ENCODE measurements around the gene TPM4.
A peak's percentile ranks its signal among the peaks of the same experiment; 100 is the strongest.

Gene TPM4

DNA sequence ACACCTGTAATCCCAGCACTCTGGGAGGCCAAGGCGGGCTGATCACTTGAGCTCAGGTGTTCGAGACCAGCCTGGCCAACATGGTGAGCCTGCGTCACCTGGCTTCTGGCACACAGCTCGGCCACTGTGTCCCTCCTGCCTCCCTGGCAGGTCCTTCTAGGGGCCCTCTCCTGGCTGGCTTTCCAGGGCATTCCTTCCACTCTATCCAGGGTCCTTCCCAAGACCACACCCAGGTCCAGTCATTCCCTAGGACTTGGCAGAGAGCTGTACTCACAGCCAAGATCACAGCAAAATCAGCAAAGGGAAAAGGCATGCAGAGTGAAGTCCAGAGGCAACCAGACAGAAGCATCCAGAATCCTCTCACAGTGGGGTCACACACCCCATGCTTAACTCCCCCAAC, 57.5 kb downstream of the TPM4 start:
- no peak for DNase-seq

DNA sequence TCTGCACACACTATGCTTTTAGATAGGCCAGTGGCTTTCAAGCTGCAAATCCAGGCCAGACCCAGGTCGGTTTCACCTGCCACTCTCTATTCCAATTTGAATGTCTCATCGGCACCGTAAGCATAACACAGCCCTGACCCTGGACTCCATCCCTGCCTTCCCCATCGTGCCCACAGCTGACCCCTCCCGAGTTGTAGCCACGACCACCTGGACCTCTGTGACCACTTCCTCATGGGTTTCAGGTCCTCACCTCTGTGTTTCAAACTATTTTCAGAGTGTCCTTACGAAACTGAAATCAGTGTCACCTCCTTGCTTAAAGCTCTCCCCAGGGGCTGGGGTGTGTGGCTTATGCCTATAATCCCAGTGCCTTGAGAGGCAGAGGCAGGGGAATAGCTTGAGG, 58.2 kb downstream of the TPM4 start:
- DNase-seq = no peak

DNA sequence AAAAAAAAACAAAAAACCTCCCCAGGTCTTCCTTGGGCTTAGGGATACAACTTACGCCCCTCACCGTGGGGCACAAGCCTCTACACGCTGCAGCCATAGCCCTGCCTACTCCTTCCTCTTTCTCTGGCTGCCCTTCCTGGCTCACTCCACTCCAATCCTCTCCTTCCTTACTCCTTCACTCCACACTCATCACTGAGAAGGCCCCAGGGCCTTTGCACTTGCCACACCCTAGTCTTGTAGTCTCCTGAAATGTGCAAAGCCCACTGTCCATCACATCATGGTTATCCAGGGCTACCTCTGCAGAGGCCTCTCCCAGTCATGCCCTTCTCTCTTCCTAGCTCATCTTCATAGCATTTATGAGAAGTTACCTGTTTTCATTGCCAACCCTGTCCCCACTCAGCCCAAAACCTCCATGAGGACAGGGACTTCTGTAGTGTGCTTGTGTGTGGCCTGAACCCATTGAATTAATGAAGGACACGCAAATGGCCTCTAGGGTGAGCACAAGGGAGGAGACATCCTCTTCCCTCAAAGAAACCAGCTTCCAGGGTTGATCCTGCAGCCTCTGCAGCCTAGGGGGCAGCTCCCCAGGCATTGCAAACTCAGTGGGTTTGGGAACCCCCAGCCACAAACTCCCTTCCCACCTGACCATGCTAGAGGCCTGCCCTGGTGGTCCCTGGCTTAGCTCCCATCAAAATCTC, 59.3 kb downstream of the TPM4 start:
- no peak for DNase-seq

DNA sequence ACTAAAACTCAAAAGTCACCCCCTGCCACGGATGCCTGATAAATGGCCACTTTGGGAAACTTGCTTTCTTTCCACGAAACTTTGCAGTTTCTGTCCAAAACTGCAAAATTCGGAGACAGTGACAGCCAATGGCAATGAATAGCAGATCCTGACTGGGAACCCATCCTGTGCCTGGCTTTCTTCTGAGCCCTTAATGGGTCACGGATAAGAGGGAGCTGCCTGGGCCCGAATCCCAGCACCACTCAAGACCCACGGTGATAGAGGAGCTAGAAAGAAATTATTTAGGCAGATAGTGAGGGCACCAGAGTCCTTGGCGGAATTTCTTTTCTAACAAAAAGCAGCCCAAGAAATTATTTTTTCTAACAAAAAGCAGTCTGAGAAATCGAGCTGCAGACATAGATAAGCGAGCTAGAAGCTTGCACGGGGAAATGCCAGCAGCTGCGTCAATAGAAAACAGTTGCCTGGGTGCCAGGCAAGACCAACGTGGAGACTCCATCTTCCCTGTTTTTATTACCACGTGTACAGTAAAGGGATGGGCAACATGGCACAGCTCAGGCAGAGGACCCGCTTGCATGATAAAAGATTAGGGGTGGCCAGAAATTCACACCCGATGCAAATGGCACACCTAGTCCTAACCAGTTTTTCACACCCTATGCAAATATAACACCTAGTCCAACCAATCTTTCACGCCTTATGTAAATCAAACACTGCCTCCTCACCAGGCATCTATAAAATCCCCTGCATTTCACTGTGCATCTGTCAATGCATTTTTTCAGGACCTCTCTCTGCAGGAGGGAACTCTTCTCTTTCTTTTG, 60.1 kb downstream of the TPM4 start:
- no peak for DNase-seq

DNA sequence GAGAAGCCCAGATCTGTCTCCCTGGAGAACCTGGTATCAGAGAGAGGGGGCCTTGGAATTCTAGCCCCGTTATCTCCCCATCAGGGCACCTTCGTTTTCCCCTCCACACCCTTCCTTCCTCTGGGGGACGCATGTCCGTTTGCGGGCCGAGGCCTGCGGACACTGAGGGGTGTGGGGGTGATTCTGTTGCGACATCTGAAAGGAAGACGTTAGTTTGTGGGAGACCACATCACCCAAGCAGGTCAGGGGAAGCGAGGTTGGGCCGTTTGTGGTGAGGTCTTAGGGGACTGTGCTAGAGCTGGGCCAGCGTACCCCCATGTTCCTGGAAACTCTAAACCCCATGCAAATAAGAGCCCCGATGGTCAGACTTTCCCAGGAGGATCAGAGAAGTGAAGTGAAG, 63.5 kb downstream of the TPM4 start:
- peak in 1 of 2 donors; percentile 25 for DNase-seq

DNA sequence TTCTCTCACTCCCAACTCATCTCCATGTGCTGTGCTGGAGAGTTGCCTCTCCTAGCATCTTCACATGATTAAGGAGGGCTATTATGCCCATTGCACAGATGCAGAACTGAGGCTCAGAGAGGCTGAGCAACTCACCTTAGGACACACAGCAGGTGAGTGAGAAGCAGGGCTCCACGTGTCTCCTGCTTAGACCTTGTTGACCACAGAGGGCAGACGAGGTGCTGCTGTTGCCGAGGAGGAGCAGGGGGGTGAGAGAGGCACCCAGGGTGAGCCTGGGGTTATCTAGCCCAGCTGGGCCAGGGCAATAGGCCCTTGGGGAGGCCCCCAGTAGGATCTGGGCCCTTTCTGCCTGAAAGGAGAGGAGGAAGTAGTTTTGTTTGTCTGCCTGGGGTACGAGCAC, 64.7 kb downstream of the TPM4 start:
- DNase-seq = peak; percentile 24 to 74

DNA sequence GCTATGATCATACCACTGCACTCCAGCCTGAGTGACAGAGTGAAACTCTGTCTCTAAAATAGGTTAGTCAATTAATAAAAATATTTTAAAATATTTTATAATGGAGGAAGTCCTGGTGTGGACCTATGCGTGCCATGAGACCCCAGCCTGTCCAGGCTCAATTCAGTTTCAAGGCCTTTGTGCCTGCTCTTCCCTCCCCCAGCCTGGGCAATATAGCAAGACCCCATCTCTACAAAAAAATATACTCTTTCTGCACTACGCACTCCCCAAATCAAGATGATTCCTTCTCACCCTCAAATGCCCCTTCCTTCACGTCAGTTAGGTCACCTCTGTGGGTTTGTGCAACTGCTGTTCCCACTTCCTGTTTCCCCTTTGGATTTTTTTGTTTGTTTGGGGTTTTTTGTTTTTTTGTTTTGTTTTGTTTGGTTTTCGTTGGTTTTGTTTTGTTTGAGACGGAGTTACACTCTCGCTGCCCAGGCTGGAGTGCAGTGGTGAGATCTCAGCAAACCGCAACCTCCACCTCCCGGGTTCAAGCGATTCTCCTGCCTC, 65.8 kb downstream of the TPM4 start:
- DNase-seq = no peak

DNA sequence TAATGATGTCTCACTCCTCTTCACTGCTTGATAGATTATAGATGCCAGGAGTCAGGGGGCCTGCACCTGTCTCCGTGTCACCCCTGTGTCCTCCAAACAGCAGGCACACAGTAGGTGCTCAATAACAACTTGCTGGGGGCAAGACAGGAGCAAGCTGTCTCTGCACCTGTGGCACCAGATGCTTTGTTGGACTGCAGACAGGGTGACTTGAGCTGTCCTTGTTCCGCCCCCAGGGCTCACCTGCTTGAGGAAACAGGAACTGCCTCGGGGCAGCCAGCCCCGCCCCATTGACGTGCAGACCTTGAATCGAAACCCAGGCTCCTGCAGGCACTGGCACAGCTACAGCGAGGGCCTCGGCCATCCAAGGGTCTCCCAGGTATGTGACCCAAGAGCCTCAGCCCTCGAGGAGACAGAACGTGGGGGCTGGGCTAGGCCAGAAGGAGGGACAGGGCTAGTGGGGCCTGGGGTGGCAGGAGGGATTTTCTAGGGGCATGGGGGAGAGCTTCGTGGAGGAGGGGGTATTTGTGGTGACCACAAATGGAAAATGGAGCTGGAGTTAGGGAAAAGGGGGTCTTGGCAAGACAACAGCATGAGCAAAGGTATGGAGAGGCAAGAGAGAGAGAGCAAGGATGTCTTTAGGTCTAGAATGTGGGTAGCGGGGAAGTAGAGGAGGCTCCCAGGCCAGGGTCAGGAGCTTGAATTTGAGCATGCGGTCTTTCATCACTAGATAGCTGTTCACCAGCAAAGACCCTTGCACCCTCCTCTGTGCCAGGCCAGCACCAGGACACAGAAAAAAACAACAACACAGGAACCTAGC, 67.3 kb downstream of the TPM4 start, which contains the start of gene HSH2D:
Gene HSH2D, plus strand, starts transcription at position 287 of the 817 bp plus-strand sequence. CDS start 5,066 bp downstream, outside the sequence.
- peak; percentile 81 to 90 for DNase-seq

DNA sequence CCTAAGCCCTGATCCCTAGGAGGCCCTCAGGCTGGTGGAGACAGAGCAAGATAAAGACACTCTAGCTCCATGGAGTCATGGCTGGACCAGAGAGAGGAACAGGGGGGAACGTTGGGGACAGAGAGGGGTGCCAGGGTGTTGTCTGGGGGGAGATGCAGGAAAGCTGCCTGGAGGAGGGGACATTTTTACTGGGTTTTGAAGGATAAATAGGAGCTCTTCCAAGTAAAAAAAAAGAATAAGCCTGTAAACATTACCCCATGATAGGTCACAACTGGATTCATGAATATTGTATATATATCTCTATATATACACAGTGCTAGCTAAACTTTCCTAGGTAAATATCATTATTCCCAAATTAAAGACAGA, 67.9 kb downstream of the TPM4 start:
- DNase-seq = no peak

DNA sequence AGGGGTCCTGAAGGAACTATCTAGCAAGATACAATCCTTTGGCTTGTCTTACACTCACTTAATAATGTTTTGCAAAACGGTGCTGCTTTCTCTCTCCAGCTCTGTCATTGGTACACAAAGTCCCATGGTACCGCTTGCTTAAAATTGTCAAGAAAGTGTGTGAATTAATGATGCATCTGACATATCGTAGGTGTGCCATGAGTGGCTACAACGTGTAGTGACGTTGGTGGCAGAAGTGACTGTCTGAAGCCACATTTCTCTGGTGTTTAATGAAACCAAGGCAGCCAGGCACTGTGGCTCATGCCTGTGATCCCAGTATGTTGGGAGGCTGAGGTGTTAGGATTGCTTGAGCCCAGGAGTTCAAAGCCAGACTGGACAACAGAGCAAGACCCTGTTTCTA, 69.8 kb downstream of the TPM4 start:
- no peak for DNase-seq

DNA sequence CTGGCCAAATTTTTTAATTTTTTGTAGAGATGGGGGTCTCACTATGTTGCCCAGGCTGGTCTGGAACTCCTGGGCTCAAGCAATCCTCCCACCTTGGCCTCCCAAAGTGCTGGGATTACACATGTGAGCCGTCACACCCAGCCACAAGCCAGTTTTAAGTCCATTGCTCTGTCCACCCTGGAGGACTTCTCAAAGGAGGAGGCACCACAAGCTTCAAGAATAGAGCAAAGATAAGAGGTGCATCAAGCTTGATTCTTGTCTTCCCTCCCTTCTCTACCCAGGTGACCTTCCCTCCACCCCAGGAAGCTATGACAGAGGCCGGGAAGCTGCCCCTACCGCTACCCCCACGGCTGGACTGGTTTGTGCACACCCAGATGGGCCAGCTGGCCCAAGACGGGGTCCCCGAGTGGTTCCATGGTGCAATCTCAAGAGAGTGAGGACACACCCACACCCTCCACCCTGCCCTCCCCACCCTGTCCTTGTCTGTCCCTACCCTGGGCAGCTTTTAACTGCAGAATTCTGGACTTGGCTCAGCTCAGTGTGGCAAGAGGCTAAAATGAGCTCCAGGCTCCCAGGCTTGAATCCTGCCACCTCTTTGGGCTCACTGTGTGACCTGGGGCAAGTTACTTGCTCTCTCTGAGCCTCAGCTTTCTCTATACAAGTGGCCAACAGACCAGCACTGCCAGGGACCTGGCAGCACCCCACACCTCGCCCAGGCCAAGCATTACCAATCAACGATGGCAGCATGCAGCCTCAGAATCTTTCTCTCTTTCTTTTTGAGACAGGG, 72.3 kb downstream of the TPM4 start:
- no peak for DNase-seq
